Tibial artery (tissue), 4 donors: Measurements from ENCODE around the gene ZBTB46.

Source experiments
- DNase-seq, 2 donors: peaks; one replicate each; pipeline ENCODE4 v3.0.0-alpha.2; 2019
- H3K27ac ChIP-seq, 2 donors: fragments of 200-600 bp; sonication (generic) in 1 of 2; 1 replicate in 1 of 2; 2 replicates in 1 of 2; pipeline ENCODE4 v1.5.1; 2018 to 2019; ENCODE audit warnings: mild to moderate bottlenecking in 1 of 2
- H3K27me3 ChIP-seq, 2 donors: fragments of 200-600 bp; sonication (generic) in 1 of 2; one replicate each; pipeline versions ENCODE4 v1.5.1 to v1.6.0; 2016 to 2019
- H3K36me3 ChIP-seq, 3 donors: fragments of 200-600 bp; sonication (generic) in 2 of 3; one replicate each; pipeline ENCODE4 v1.5.1; 2016 to 2019; ENCODE audit warnings: mild to moderate bottlenecking in 2 of 3
- H3K4me1 ChIP-seq, 4 donors: fragments of 200-600 bp; sonication (generic) in 2 of 4; 1 replicate in 3 of 4; 2 replicates in 1 of 4; pipeline ENCODE4 v1.5.1; 2016 to 2019
- H3K4me3 ChIP-seq, 2 donors: fragments of 200-600 bp; sonication (generic) in 1 of 2; 1 replicate in 1 of 2; 2 replicates in 1 of 2; pipeline ENCODE4 v1.5.1; 2018 to 2019; ENCODE audit warnings: mild to moderate bottlenecking in 2 of 2
- H3K9me3 ChIP-seq, 3 donors: fragments of 200-600 bp; sonication (generic) in 1 of 3; one replicate each; pipeline ENCODE4 v1.5.1; 2016 to 2019
- CTCF ChIP-seq, 2 experiments: fragments of 200-600 bp in 1 of 2; fragments of 450-650 bp in 1 of 2; IDR thresholded peaks; one replicate each; pipeline ENCODE4 v1.5.1; 2017 to 2019; ENCODE audit warnings: antibody characterized with exemption in 2 of 2, mild to moderate bottlenecking in 1 of 2, moderate library complexity in 1 of 2
- intact Hi-C: fragments of 100-400 bp; cut with DNase I; formaldehyde crosslinking; loops from one replicate; pipeline ENCODE4 v1.15.0; 2023; ENCODE audit warnings: low total_unique reads

The ZBTB46 gene

DNA sequence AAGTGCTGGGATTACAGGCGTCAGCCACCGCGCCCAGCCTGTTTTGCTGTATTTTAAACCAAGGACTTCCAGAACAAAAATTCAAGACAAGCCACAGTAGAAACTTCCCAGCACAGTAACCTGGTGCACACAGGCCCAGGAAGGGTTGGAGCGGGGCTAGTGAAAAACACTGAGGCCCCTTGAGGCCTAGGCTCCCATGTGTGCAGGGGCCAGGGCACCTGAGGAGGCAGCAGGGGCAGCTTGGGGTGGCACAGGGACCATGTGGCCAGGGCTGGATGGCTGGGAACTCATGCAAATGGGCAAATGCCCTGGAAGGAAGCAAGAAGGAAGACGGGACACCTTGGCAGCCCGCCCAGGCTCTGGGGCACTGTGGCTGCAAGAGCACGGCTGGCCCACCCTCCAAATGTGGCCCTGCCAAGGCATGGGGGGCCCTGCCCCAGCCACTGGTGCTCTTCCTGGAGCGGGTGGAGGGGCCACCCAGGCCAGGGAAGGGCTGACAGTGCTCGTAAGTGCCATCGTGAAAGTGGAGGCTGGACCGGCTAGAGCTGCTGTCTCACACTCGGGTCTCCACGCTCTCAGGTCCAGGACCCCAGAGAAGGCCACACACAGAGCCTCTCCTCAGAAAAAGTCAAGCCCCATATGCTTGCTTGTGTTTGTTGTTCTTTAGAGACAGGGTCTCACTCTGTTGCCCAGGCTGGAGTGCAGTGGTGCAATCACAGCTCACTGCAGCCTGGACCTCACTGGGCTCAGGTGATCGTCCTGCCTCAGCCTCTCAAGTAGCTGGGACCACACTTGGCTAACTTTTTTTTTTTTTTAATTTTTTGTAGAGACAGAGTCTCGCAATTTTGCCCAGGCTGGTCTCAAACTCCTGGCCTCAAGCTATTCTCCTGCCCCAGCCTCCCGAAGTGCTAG, 81.2 kb downstream of the ZBTB46 start:
- Histone ChIP-seq H3K27me3 (no peaks in the 10 kb centered on the region), H3K27ac (no peak overlapping the region), H3K4me1 (no peaks in the 10 kb centered on the region), H3K9me3 (no peaks in the 10 kb centered on the region), H3K4me3 (no peak overlapping the region), H3K36me3 (peaks cover 0 to 28% (median 0%) of the 10 kb centered on the region in 3 donors)
- TF ChIP-seq CTCF (IDR thresholded peaks at IDR 0.05) = no peak
- no peak for DNase-seq
- intact Hi-C loops = loop anchor here (10.0 kb wide), 1 partner anchor 125 kb away; the partner anchor contains the start of gene GMEB2

DNA sequence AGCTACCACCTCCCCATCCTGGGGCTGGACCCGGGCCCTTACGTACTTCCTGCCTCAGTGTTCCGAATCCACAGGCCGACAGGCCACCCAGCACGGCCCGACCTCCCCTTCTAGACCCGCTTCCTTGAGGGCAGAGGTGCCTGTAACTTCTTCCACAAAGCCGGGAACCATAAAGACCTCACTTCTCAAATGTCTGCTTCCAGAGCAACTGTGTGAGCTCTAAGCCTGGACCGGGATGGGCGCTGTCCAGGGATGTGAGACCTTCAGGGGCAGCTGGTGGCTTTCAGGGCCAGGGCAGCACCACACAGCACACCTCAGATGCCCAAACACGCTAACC, 82.2 kb downstream of the ZBTB46 start:
- no peak overlapping the region for H3K27ac ChIP-seq
- intact Hi-C loops = loop anchor here (10.0 kb wide), 1 partner anchor 124 kb away; the partner anchor contains the start of gene GMEB2
- H3K27me3 ChIP-seq = no peaks in the 10 kb centered on the region
- no peak overlapping the region for H3K4me3 ChIP-seq
- H3K36me3 ChIP-seq = peaks cover 0 to 29% (median 0%) of the 10 kb centered on the region in 3 donors
- H3K4me1 ChIP-seq = no peaks in the 10 kb centered on the region
- H3K9me3 ChIP-seq = no peaks in the 10 kb centered on the region
- no peak for DNase-seq
- no peak for TF ChIP-seq CTCF (IDR thresholded peaks at IDR 0.05)

DNA sequence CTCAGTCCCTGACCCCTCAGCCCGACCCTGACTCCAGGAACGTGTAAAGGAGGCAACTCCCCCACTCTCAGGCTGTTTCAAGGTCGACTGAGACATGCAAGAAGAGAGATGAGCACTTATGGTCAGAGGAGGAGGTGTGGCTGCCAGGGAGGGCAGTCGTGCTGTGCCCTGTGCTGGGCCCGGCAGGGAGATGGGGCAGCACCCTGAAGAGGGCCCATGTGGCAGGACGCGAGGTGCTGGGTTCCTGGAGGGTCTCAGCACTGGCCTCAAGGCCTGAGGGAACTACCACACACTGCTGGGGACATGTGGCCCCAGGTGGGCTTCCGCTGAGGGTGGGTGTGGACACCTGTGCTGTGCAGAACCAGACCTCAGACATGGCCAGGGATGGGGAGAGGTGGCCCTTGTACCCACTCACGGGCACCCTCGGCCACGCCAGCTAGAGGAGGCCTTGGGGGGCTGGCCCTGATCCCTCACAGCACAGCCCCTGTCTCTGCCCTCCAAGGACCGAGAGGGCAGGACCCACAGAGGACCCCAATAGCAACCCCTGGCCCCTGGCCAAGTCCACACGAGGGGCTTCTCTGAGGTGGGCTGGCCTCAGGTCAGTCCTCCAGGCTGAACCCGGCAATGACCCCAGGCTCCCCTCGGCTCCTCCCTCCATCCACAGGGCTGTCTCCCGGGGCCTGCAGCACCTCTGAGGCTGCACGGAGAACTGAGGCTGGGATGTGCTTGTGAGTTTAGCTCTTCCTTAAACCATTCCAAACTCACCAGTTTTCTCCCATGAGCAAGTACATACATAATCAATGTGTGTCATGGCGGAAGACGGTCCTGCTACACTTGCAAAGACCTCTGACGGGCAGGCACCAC, 82.8 kb downstream of the ZBTB46 start:
- Histone ChIP-seq H3K27ac (no peak overlapping the region), H3K4me1 (no peaks in the 10 kb centered on the region), H3K4me3 (no peak overlapping the region), H3K9me3 (no peaks in the 10 kb centered on the region), H3K27me3 (no peaks in the 10 kb centered on the region), H3K36me3 (peaks cover 4 to 35% (median 5%) of the 10 kb centered on the region in 3 donors)
- no peak for DNase-seq
- intact Hi-C loops = loop anchor here (10.0 kb wide), 1 partner anchor 124 kb away; the partner anchor contains the start of gene GMEB2
- TF ChIP-seq CTCF (IDR thresholded peaks at IDR 0.05) = no peak

DNA sequence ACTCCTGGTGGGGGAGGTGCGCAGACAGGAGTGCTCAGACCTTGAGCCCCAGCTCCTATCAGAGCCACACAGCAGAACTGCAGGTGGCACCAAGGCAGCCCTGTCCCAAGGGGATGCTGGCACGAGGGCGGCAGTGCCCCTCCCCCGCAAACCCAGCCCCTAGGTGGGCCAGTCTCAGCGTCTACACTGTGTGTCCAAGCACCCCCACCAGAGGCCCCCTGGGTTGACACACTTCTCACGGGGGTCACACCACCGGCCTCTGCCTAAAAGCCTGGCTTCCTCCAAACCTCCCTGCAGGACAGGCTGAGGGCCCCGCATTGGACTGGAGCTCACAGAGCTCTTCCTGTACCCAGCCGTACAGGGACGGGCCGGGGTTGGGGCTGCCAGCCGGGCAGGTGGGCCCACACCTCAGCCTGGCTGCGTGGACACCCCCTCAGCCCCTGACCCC, 83.4 kb downstream of the ZBTB46 start:
- H3K4me1 ChIP-seq = no peaks in the 10 kb centered on the region
- H3K27ac ChIP-seq = no peak overlapping the region
- peaks cover 10 to 39% (median 12%) of the 10 kb centered on the region in 3 donors for H3K36me3 ChIP-seq
- H3K9me3 ChIP-seq = no peaks in the 10 kb centered on the region
- no peak for DNase-seq
- TF ChIP-seq CTCF (IDR thresholded peaks at IDR 0.05) = no peak
- no peaks in the 10 kb centered on the region for H3K27me3 ChIP-seq
- H3K4me3 ChIP-seq = no peak overlapping the region
- intact Hi-C loops = loop anchor here (10.0 kb wide), 1 partner anchor 123 kb away; the partner anchor contains the start of gene GMEB2

GRCh38 chr20:63746751-63747315, 84.2 kb downstream of the ZBTB46 start:
- no peaks in the 10 kb centered on the region for H3K27me3 ChIP-seq
- TF ChIP-seq CTCF (IDR thresholded peaks at IDR 0.05) = no peak
- H3K36me3 ChIP-seq = peaks cover 19 to 42% (median 19%) of the 10 kb centered on the region in 3 donors
- intact Hi-C loops = loop anchor here (10.0 kb wide), 1 partner anchor 122 kb away; the partner anchor contains the start of gene GMEB2
- H3K4me3 ChIP-seq = no peak overlapping the region
- H3K9me3 ChIP-seq = no peaks in the 10 kb centered on the region
- H3K4me1 ChIP-seq = peaks cover 0 to 6% (median 2%) of the 10 kb centered on the region in 4 donors
- no peak for DNase-seq
- no peak overlapping the region for H3K27ac ChIP-seq
